HG03159 (cell line): Measurements from ENCODE around the gene DHRS7C.
"Not testable (repeated sequence)": the region's sequence is repeated elsewhere in the genome, so short reads cannot be mapped to it uniquely, and the experiment has no call there.

Experiments used
- ATAC-seq: cut with Tn5 transposase; IDR thresholded peaks from one replicate; pipeline ENCODE4 v1.9.1; 2021; ENCODE audit warnings: mild to moderate bottlenecking, moderate library complexity; ENCODE audit not compliant: unreplicated experiment

Gene DHRS7C

DNA sequence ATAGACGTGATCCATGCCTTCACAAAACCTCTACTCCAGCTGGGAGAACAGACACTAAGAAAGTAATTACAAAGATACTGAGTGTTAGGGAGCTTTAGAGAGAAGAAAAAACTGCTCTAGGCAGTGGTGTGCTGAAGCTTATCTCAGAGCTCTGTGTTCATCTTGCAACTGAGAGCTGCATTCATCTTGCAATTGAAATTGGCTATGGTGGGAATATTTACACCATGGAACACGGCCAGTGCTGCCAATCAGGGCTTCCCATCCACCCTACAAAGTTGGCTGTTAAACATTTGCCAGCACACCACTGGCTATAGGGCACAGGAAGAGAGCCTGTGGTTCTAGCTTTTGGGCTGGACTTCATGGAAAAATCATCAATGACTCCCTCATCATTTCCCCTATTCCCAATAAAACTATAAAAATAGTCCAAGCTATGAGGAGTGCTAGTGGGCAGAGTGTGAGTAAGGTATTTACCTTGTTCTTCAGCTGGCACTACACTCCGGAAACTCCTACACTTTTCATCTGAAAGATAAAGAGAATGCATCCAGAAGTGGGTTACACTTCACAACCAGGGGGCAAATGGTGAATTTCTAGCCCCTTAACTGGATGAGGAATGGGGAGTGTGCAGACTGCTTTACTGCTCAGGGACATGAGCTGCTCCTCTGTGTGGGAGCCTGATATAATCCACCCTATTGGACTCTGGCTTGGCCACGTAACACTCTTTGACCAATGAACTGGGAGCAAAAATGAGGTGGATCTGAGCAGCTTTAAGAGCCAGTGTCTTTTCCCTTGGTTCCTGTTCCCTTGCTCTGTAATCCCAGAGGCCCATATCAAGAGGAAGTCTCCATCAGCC, 18.9 kb upstream of the DHRS7C start:
- ATAC-seq, result no peak

DNA sequence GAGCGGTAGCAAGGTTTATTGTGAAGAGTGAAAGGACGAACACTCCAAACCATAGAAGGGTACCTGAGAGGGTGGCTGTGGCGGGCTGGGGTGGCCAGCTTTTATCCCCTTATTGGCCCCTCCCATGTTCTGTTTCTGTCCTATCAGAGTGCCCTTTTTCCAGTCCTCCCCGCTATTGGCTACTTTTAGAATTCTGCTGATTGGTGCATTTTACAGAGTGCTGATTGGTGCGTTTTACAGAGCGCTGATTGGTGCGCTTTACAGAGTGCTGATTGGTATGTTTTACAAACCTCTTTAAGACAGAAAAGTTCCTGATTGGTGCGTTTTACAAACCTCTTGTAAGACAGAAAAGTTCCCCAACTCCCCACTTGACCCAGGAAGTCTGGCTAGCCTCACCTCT, 18.0 kb upstream of the DHRS7C start:
- ATAC-seq, result no peak

DNA sequence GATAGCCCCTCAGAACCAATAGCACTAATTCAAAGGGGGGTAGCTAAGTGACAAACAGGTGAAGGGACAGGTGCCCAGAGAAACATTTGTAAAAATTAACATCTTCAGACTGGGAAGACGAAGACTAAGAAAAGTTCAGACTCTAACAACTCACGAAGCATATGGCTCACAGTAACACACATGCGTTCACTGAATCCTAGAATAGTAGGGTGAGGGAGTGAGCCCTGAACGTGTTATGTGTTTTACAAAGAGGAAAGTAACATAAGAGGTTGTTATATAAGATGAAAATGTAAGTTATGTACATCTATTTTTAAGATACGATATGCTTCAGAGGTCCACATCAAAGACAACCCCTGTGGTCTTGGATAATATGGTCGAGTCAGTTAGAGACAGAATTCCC, 15.3 kb upstream of the DHRS7C start:
- no peak for ATAC-seq

DNA sequence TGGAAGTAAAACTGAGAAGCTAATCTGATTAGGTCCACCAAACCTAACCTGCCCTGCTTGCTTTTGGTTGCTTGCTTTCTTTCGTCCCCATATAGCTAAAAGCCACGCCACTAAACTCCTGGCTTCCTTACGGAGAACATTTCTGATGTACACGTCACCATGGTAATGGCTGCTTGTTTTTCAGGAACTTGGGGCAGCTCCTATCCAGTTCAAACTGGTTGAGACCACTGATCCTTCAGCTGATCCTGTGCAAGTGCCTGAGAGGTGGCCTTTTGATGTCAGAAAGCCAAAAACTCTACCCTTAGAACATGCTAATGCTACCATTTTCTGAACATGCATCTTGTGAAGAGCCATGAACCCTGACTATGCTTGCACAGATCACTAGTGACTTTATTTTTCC, 14.4 kb upstream of the DHRS7C start:
- no peak for ATAC-seq

DNA sequence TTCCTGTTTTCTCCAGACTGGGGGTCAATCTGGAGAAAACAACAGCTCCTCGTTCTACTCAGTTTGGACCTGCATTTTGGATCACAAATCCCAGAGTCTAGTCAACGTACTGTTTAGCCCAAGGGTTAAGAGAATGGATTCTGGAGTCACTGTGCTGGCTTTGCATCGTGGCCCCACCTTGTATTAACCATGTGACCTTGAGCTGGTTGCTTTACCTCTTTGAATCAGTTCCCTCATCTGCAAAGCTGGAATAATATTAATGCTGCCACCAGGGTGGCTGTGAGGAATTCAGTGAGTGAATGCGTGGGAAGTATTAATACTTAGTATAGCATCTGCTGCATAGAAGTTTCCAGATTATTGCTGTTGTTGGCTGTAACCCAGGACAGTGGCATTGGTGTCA, 11.3 kb upstream of the DHRS7C start:
- ATAC-seq, result no peak

DNA sequence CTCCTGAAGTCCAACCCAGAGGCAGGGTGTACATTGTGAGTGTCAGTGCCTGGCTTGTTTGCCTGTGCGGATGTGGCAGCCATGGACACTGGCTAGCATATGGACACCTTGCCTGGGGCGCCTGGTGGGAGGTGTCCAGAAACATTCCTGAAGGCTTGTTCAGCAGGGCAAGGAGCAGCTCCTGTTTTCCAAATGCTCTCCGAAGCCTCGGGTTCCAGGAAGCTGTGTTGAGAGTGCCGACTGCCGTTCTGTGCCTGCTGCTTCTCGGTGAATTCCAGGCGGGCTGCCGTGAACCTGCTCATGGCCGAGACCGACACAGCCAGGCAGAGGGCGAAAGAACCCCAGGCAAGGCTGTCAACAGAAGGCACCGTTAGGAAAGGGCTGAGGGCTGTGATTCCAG, 10.9 kb upstream of the DHRS7C start:
- ATAC-seq, result no peak

DNA sequence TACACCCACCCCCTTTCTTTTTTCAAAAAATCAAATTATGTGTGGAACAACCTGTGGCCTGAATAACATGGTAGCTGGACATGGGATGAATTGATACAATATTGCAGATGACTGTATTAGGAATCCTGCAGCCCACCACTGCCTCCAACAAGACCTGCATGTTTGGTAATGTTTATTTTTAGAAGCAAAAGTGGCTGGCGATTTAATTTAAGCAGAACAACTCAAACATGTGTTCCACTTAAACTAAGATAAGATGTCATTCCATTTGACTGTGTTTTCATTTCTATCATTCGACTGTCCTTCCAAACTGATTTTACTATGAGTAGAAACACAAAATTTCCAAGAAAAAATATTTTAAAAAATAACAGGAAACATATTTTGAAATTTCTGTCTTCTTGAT, 10.1 kb upstream of the DHRS7C start:
- ATAC-seq, result no peak

DNA sequence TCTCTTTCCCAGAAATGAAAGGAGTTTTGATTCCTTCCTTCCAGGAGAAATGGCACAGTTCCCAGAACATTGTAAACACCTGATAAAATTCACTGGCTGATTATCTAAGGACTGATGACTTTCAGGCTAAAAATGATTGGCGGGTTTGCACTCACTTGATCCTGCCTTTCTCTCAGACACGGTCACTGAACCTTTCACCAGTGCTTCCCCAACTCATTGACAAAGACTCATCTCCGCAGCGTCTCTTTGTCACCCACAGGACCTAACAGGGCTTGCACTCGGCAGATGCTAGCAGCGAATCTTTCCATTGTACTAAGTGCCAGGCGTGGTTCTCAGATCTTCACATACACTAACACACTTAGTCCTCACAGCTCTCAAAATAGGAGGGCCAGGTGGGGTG, 7.3 kb upstream of the DHRS7C start:
- no peak for ATAC-seq

DNA sequence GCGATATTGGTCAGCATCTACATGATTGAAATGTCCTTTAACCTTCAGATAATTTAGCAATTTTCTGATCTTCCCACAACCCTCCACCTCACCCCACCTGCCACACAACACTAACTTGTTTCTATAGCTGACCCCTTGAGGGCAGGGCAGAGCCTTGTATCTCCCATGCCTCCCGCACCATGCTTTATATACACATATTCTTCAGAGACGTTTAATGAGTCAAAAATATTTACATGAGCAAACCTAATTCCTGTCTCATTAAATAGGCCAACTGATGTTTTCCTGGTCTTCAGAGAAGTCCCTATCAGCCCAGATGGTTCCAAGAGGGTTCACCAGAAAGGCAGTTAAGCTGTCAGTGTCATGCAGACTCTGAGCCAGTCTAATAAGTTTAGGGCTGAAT, 6.6 kb upstream of the DHRS7C start:
- ATAC-seq, result no peak

DNA sequence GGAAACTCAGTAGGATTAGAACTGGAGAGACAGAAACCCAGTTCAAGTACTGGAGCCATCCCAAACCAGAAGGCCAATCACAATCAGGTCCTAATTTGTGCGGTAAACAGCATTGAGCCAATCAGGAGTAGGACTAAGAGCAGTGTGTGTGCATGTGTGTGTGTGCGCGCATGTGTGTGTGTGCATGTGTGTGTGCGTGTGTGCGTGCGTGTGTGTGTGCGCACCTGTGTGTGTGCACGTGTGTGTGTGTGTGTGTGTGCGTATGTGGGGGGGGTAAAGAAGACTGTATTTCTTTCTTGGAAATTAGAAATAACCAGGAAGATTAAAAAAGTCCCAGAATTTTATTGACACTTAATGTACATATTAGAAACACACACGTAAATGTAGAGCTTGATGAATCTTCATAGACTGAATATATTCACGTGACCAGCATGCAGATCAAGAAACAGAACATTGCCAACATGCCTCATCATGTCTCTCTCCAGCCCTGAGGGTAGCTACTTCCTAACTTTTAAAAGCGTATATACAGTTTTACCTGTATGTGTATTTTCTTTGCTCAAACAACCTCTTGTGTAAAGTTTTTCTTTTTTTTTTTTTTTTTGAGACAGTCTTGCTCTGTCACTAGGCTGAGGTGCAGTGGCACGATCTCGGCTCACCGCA, 919 bp upstream of the DHRS7C start:
- ATAC-seq, result no peak

DNA sequence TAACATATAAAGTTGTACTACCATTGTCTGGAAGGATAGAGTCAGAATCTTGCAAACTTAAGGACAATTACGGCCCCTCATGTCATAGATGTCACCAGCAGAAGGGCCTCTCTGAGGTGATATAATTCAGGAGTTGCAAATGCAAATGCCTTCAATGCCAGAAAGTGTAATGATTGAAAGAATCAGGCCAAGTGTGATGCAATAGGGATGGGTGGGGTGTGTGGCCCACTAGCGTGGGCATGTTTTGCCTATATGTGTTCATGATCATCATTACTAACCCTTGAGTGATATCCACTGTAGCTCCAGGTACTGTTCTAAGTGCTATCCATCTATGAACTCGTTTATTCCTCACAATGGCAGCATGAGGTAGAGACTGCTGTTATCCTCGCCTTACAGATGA, 1.1 kb downstream of the DHRS7C start:
- no peak for ATAC-seq

DNA sequence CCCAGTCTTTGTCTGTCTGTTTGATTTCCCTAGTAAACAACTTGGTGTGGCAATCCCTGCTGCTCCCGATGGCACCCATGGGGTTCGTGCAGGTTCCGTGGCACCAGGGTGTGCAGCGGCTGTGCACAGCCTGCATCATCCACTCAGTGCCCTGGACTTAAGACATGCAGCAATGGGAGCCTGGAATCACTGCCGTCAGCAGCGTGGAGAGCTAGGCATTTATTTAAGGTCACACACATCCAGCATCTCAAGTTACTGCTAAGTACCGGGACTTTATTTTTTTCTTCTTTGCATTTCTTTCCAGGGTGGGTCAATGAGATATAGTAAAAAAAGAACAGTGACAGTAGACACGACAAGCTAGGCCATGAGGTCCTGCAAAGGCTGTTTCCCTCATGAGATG, 2.8 kb downstream of the DHRS7C start:
- ATAC-seq, result no peak

DNA sequence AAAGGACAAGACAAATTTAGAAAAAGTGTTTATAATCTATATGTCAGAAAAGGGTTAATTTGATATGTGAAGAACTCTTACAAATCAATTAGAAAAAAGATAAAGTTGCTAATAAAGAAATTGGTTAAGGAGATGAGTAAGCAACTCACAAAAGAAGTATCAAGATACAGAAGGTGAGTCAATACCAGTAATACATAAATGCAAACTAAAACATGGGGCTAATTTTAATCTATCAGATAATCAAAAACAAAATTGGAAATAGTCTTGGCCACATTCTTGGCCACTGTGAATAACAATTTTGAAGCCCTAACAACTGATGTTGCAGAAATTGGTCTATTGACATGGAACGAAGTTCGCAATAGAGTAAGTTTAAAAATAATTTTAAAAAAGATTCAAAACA, 6.8 kb downstream of the DHRS7C start:
- ATAC-seq, result no peak

DNA sequence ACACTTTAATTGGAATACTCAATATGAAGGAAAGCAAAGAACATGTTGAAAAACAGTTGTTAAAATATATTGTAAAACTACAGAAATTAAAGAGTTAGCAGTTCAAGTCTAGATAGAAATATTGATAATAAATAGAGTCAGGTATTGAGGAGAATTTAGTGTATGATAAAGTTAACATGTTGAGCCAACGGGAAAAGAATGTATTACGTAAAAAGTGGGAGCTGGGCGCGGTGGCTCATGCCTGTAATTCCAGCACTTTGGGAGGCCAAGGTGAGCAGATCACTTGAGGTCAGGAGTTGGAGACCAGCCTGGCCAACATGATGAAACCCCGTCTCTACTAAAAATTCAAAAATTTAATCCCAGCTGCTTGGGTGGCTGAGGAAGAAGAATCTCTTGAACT, 7.9 kb downstream of the DHRS7C start:
- not testable (repeated sequence) for ATAC-seq

DNA sequence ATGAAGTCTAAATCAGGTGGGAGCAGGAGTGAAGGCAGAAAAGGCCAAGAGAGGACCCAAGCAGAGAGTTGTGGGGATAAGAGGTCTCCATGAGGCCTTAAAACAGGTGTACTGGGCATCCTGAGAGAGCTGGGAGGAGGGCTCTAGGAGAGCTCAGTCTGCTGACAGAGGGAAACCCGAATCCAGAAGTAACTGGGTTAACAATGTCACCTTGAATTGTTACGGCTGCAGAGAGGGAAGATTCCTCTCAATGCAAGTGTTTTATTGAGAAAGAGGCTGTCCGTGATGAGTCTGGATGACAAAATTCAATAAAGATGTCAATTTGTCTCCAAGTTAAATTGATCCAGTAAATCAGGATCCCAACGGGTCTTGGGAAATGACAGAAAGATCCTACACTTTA, 8.3 kb downstream of the DHRS7C start:
- no peak for ATAC-seq

DNA sequence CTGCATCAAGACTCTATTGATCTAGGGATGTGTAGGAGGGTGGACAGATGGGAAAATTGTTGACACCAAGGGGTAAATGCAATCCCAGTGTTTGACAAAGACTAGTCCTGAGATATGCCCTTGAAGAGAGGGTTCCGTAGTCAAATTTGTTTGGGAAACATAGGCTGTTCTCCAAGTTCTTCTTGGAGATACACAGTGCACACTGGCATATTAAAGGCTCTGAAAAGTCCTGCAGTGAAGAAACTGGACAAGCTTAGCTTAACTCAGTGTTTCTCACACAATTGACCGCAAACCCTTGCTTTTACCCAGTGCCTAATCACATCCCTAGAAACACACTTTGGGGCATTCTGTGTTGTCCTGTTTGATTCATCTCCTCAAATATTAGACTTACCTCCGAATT, 10.8 kb downstream of the DHRS7C start:
- ATAC-seq, result no peak

DNA sequence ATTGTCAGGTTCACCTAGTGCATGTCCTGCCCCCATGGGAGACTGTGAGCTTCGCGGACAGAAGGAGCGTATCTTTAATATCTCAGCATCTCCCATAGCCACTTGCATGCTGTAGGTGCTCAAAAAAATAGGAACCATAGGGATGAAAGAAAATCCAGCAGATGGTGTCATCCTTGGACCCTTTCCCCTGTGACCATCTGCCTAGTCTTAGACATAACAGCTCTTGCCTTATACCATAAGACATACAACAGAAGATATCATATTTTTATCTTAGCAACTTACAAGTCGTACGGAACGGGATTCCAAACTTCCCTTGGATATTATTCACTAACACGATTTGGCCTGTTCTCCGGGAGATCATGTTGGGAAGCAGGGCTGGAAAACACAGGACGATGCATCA, 14.5 kb downstream of the DHRS7C start:
- no peak for ATAC-seq

DNA sequence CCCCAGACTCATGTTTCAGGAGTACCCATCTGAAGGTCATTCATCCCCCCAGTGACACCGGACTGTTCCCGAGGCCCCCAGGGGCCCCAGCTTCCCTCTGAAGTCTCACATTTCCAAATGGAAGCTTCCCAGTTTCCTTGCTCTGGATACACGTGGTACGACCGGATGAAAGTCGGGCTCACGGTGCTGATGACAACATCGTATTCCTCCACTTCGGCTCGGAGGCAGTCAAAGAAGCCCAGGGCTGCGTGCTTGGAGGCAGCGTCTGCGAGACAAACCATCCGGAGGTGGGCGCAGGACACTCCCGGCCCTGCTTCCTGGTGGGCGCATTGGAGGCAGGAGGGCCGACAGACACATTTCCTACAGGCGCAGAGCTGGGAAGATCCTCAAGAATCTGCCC, 18.7 kb downstream of the DHRS7C start:
- no peak for ATAC-seq

DNA sequence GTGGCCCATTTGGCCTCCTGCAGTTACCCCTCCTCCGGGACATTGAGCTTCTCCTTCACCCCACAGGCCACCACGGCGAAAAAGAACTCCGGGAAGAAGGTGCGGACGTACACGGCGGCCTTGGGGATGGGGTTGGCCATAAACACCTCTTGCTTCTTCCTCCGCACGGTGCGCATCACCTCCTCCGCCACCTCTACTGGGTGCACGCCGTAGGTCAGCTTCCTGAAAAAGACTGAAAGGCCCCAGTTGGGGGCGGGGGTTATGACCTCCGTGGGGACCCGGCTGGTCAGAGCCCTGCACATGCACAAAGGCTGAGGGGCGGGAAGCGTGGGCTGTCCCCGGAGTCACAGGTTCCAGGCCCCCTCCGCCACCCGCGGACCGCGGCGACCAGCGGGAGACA, 19.9 kb downstream of the DHRS7C start:
- no peak for ATAC-seq

DNA sequence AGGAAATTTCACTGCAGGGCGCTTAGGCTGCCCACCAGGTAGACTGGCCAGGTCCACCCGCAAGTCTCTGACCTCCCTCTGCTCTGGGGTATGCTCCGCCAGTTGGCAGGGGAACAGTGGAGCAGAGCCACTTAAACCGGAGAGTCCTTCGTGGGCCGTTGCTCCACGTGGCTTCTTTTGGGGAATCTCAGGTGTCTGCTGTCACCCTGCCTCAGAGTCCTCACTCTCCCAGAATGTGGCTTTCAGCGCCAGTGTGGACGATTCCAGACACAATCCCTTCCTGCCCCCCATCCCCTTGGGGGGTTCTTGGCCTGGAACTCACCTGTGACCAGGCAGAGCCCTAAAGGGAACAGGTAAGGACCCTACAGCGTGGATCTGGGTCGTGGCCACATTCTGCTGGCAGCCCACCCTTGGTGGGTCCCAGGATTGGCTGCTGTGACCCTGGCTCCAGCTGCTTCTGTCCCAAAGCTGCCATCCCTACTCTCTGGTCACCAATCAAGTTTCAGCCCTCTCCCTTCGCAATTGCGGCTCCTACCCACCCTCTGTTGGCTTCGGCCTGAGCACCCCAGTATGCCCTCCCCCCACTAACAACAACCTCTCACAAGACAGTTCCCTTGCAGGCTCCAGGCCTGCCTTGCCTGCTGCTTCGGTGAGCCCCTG, 22.2 kb downstream of the DHRS7C start:
- ATAC-seq, result no peak

DNA sequence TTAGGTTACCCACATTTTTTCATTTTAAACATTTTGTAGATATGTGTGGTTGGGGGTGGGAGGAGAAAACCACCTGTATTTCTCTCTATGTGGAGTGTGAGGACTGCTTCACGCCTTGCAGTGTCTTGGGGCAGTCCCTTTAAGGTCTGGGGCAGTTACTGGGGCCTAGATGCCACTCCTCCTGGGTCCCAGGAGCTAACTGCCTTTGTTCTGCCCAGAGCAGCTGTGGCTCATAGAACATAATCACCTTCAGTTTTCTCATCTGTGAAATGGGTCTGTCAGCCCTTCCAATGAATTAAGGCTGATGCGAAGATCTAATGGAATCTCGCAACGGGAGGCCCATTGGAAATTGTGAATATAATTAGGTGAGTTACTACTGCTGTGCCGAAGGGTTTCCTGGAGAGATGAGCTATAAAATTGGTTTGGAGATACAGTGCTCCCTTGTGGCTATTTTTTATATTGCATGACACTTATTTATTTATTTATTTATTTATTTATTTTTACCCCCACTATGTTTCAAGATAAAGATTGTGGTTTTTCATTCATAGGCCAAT, 22.9 kb downstream of the DHRS7C start:
- ATAC-seq, result no peak

DNA sequence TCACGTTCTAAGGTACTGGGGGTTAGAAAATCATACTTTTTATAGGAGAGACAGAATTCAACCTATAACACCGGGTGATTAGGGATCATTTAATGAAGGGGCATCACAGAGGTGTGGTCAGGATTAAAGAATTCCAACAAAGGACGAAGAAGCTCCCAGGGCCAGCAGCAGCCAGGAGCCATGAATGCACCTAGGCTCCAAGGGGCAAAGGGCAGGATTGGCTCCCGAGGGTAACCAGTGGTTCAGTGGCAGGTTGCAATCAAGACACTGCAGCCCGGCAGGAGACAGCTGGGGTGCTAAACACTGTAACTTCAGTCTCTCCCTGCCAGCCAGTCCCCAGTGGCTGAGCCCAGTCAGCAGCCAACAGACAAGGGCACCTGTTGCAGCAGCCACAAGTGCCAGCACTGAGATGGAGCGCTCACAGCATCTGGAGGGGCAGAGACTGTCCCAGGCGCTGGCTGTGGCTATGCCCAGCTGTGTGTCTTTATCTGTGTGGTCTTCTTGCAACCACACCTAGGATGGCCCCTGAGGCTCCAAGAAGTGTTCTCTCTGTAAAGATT, 23.9 kb downstream of the DHRS7C start:
- no peak for ATAC-seq
